Measurements from ENCODE around the gene KCNK2. TPM values are rescaled to one million over a fixed set of nuclear protein-coding genes. Genes with fewer than 3 reads are reported as not detected.

KCNK2 gene
- polyA plus RNA-seq, 3 donors: not detected

- H3K27me3 ChIP-seq (ENCODE audit: control insufficient read depth in 2 of 2, insufficient read depth in 2 of 2, low read length in 2 of 2): no peaks in the 10 kb centered on the region
- H4K20me1 ChIP-seq (ENCODE audit: insufficient read depth, low read length): no peaks in the 10 kb centered on the region
- Mint-ChIP-seq H3K4me1 (no peaks in the 10 kb centered on the region), H3K27ac (no peak overlapping the region), H3K27me3 (ENCODE audit: low read depth in 3 of 3) (peaks cover 0 to 2% (median 1%) of the 10 kb centered on the region in 3 donors), H3K36me3 (no peaks in the 10 kb centered on the region), H3K9me3 (peaks cover 0 to 2% (median 0%) of the 10 kb centered on the region in 7 donors), H3K4me3 (no peak overlapping the region)
- H3K4me3 ChIP-seq (replicated peaks in 1 of 3; ENCODE audit: low read depth in 2 of 3, low read length in 3 of 3): no peak overlapping the region
- H3K36me3 ChIP-seq (replicated peaks in 1 of 2; ENCODE audit: control insufficient read depth in 1 of 2, insufficient read depth in 2 of 2, low read length in 2 of 2): no peaks in the 10 kb centered on the region
- no peaks in the 10 kb centered on the region for H3K79me2 ChIP-seq (ENCODE audit: insufficient read depth, low read length)
- intact Hi-C loops (cut with micrococcal nuclease): no loop called here
- DNase-seq: no peak
- H3K4me1 ChIP-seq (ENCODE audit: control insufficient read depth in 1 of 2, insufficient read depth in 2 of 2, low read length in 2 of 2): no peaks in the 10 kb centered on the region
- no peak overlapping the region for H3K4me2 ChIP-seq (replicated peaks; ENCODE audit: extremely low read depth, low read length, poor library complexity, severe bottlenecking)
- H3K27ac ChIP-seq (ENCODE audit: low read depth in 1 of 2, low read length in 2 of 2): no peak overlapping the region
- no peaks in the 10 kb centered on the region for H3K9me3 ChIP-seq (replicated peaks in 1 of 2; ENCODE audit: control insufficient read depth in 1 of 2, insufficient read depth in 1 of 2, low read length in 2 of 2)
- TF ChIP-seq CTCF (IDR thresholded peaks at IDR 0.05): no peak
- WGBS (ENCODE audit: insufficient coverage): no CpG with 5 or more reads among the region's 1 CpG
- no peak overlapping the region for H3K9ac ChIP-seq (ENCODE audit: insufficient read depth, low read length, poor library complexity, severe bottlenecking)
- no peak overlapping the region for H2AFZ ChIP-seq (ENCODE audit: insufficient read depth, low read depth, low read length, poor library complexity, severe bottlenecking)
Observed at GRCh38 chr1:215071078-215071477, 11.5 kb upstream of the KCNK2 start.

- no peak overlapping the region for H3K27ac ChIP-seq (ENCODE audit: low read depth in 1 of 2, low read length in 2 of 2)
- no peaks in the 10 kb centered on the region for H3K79me2 ChIP-seq (ENCODE audit: insufficient read depth, low read length)
- H3K27me3 ChIP-seq (ENCODE audit: control insufficient read depth in 2 of 2, insufficient read depth in 2 of 2, low read length in 2 of 2): peaks cover 9 to 15% of the 10 kb centered on the region in 2 donors
- H3K9ac ChIP-seq (ENCODE audit: insufficient read depth, low read length, poor library complexity, severe bottlenecking): no peak overlapping the region
- peaks cover 0 to 3% of the 10 kb centered on the region in 2 donors for H3K36me3 Mint-ChIP-seq
- H3K4me3 Mint-ChIP-seq: no peak overlapping the region
- no peaks in the 10 kb centered on the region for H3K9me3 ChIP-seq (replicated peaks in 1 of 2; ENCODE audit: control insufficient read depth in 1 of 2, insufficient read depth in 1 of 2, low read length in 2 of 2)
- no peak overlapping the region for H3K4me2 ChIP-seq (replicated peaks; ENCODE audit: extremely low read depth, low read length, poor library complexity, severe bottlenecking)
- peaks cover 0 to 6% (median 2%) of the 10 kb centered on the region in 7 donors for H3K9me3 Mint-ChIP-seq
- H3K4me1 ChIP-seq (ENCODE audit: control insufficient read depth in 1 of 2, insufficient read depth in 2 of 2, low read length in 2 of 2): no peaks in the 10 kb centered on the region
- intact Hi-C loops (cut with micrococcal nuclease): no loop called here
- no peaks in the 10 kb centered on the region for H3K36me3 ChIP-seq (replicated peaks in 1 of 2; ENCODE audit: control insufficient read depth in 1 of 2, insufficient read depth in 2 of 2, low read length in 2 of 2)
- no peak for TF ChIP-seq CTCF (IDR thresholded peaks at IDR 0.05)
- H3K4me1 Mint-ChIP-seq: no peaks in the 10 kb centered on the region
- H3K27ac Mint-ChIP-seq: no peak overlapping the region
- no peaks in the 10 kb centered on the region for H4K20me1 ChIP-seq (ENCODE audit: insufficient read depth, low read length)
- H3K4me3 ChIP-seq (replicated peaks in 1 of 3; ENCODE audit: low read depth in 2 of 3, low read length in 3 of 3): no peak overlapping the region
- peaks cover 12 to 19% (median 15%) of the 10 kb centered on the region in 3 donors for H3K27me3 Mint-ChIP-seq (ENCODE audit: low read depth in 3 of 3)
- 80% methylated on average over 1 of the region's 1 CpG for WGBS (ENCODE audit: insufficient coverage)
- H2AFZ ChIP-seq (ENCODE audit: insufficient read depth, low read depth, low read length, poor library complexity, severe bottlenecking): no peak overlapping the region
- no peak for DNase-seq
Observed at GRCh38 chr1:215076322-215076721, 6.2 kb upstream of the KCNK2 start.

All from CD14-positive monocyte (primary cell).